Liver (tissue), 9 donors: ENCODE data around the gene CHSY1. TPM values are rescaled to one million over a fixed set of nuclear protein-coding genes. Genes with fewer than 3 reads are reported as not detected.

Experiments used
- DNase-seq: peaks from one replicate; pipeline ENCODE4 v3.0.0-alpha.2; 2017; ENCODE audit warnings: low spot score
- H3K27ac ChIP-seq, 2 donors: one replicate each; pipeline ENCODE4 v1.7.0; 2013; ENCODE audit warnings: inconsistent platforms in 2 of 2, low read length in 2 of 2, control low read depth in 1 of 2, low read depth in 1 of 2, mild to moderate bottlenecking in 1 of 2
- H3K27me3 ChIP-seq, 4 donors: one replicate each; pipeline versions ENCODE4 v1.6.1 to v1.7.0; 2013; ENCODE audit warnings: low read length in 3 of 4, inconsistent platforms in 1 of 4, mild to moderate bottlenecking in 1 of 4, moderate library complexity in 1 of 4; ENCODE audit not compliant: control insufficient read depth in 4 of 4, insufficient read depth in 4 of 4
- H3K36me3 ChIP-seq, 4 donors: one replicate each; pipeline versions ENCODE4 v1.6.1 to v1.7.0; 2013; ENCODE audit warnings: low read length in 3 of 4, mild to moderate bottlenecking in 3 of 4, low read depth in 1 of 4, moderate library complexity in 1 of 4; ENCODE audit not compliant: control insufficient read depth in 4 of 4, insufficient read depth in 3 of 4
- H3K4me1 ChIP-seq, 4 donors: one replicate each; pipeline versions ENCODE4 v1.6.1 to v1.7.0; 2013; ENCODE audit warnings: low read length in 3 of 4, mild to moderate bottlenecking in 3 of 4, moderate library complexity in 1 of 4; ENCODE audit not compliant: control insufficient read depth in 4 of 4, insufficient read depth in 4 of 4
- H3K4me3 ChIP-seq, 3 donors: one replicate each; pipeline versions ENCODE4 v1.6.1 to v1.7.0; 2013; ENCODE audit warnings: low read length in 3 of 3, control low read depth in 1 of 3, low read depth in 1 of 3, mild to moderate bottlenecking in 1 of 3
- H3K9ac ChIP-seq, 2 donors: one replicate each; pipeline ENCODE4 v1.7.0; 2013; ENCODE audit warnings: low read length in 2 of 2, mild to moderate bottlenecking in 2 of 2, moderate library complexity in 2 of 2, control low read depth in 1 of 2, low read depth in 1 of 2
- H3K9me3 ChIP-seq, 4 donors: one replicate each; pipeline versions ENCODE4 v1.6.1 to v1.7.0; 2013; ENCODE audit warnings: low read length in 3 of 4; ENCODE audit not compliant: control insufficient read depth in 4 of 4
- FOXA1 ChIP-seq: IDR thresholded peaks from 2 replicates; pipeline ENCODE4 v1.6.1; 2016; ENCODE audit warnings: antibody characterized with exemption
- FOXA2 ChIP-seq: IDR thresholded peaks from 2 replicates; pipeline ENCODE4 v1.6.1; 2016; ENCODE audit warnings: antibody characterized with exemption
- GABPA ChIP-seq, 2 donors: IDR thresholded peaks in 1 of 2; conservative IDR thresholded peaks in 1 of 2; 2 replicates each; pipeline ENCODE4 v1.6.1; 2016; ENCODE audit warnings: antibody characterized with exemption in 2 of 2, mild to moderate bottlenecking in 1 of 2, moderate library complexity in 1 of 2
- HNF4G ChIP-seq: IDR thresholded peaks from 2 replicates; pipeline ENCODE4 v1.6.1; 2016; ENCODE audit warnings: antibody characterized with exemption
- NR2F2 ChIP-seq: IDR thresholded peaks from 2 replicates; pipeline ENCODE4 v1.6.1; 2016; ENCODE audit warnings: antibody characterized with exemption
- RAD21 ChIP-seq, 2 donors: IDR thresholded peaks; 2 replicates each; pipeline ENCODE4 v1.6.1; 2016; ENCODE audit warnings: antibody characterized with exemption in 2 of 2, mild to moderate bottlenecking in 2 of 2
- REST ChIP-seq: IDR thresholded peaks from 2 replicates; pipeline ENCODE4 v1.6.1; 2016; ENCODE audit warnings: antibody characterized with exemption, mild to moderate bottlenecking
- RXRA ChIP-seq, 2 donors: IDR thresholded peaks; 2 replicates each; pipeline ENCODE4 v1.6.1; 2017 to 2018; ENCODE audit warnings: antibody characterized with exemption in 2 of 2, mild to moderate bottlenecking in 1 of 2
- SP1 ChIP-seq: IDR thresholded peaks from 2 replicates; pipeline ENCODE4 v1.6.1; 2018; ENCODE audit warnings: antibody characterized with exemption, mild to moderate bottlenecking
- TAF1 ChIP-seq: conservative IDR thresholded peaks from 2 replicates; pipeline ENCODE4 v1.6.1; 2016; ENCODE audit warnings: antibody characterized with exemption, mild to moderate bottlenecking
- YY1 ChIP-seq: IDR thresholded peaks from 2 replicates; pipeline ENCODE4 v1.6.1; 2016; ENCODE audit warnings: antibody characterized with exemption, mild to moderate bottlenecking
- WGBS: extraction: QIAGEN DNeasy Blood & Tissue Kit; methylation state at CpG from one replicate; pipeline ENCODE4 v1.1.7; 2013; 5-methylcytosine and 5-hydroxymethylcytosine counted together
- polyA plus RNA-seq, 2 donors: library from polyadenylated mRNA; stranded (reverse) in 1 of 2; unstranded in 1 of 2; fragments of 200-250 nt in 1 of 2; fragments of >200 nt in 1 of 2; fragmentation: Nextera tagmentation in 1 of 2; extraction: Ambion mirVana in 1 of 2; gene quantifications; one replicate each; pipeline versions ENCODE4 v1.2.1 to v1.2.3, GENCODE V29; 2013 to 2015
- total RNA-seq, 2 donors: library from RNA; depleted of rRNA; stranded (reverse); fragments of >200 nt; gene quantifications; one replicate each; pipeline ENCODE4 v1.2.3, GENCODE V29; 2014
- TF ChIP-seq, protein P1 (sequence below): fragments of 150-350 bp; IDR thresholded peaks from 2 replicates; pipeline ENCODE4 v1.5.1; 2017; ENCODE audit warnings: improper control_type of control experiment, low read depth, low read length; ENCODE audit not compliant: missing input control
- TF ChIP-seq, protein P2 (sequence below): IDR thresholded peaks from 2 replicates; pipeline ENCODE4 v1.6.1; 2016; ENCODE audit warnings: antibody characterized with exemption
- TF ChIP-seq, protein P3 (sequence below): IDR thresholded peaks from 2 replicates; pipeline ENCODE4 v1.6.1; 2016; ENCODE audit warnings: antibody characterized with exemption
- donor health status: healthy.
- donor health status: healthy.
- donor health status: healthy.
- donor health status: healthy.
- donor health status: healthy.

Gene CHSY1
- total and polyA plus RNA-seq, 4 donors, result 1.4 to 12.3 (median 6.6) TPM

DNA sequence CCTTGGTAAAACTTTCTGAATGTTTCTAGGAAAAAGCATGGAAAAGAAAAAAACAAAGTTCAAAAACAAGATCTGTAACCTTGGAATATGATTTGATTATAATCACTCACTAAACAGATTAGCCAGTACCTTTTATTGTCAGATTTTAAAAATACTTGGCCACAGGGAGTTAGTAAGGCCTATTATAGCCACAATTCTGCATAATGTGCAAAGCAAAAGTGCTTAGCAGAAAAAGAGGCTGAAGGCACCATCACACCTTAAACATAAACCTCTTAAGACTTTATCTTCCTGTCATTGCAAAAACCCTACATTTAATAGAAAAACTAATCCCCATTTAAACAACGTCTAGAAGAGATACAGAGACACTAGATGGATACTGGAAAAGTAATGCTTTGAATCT lies 41.8 kb downstream of the CHSY1 start:
- TF ChIP-seq RAD21 (IDR thresholded peaks at IDR 0.05) (no peak), YY1 (no peak), GABPA (IDR thresholded peaks at IDR 0.05 in 1 of 2, conservative IDR thresholded peaks at IDR 0.05 in 1 of 2) (no peak), NR2F2 (no peak), FOXA2 (no peak), REST (no peak), TAF1 (no peak), FOXA1 (no peak), SP1 (no peak), RXRA (IDR thresholded peaks at IDR 0.05) (no peak)
- TF ChIP-seq, protein P1, sequence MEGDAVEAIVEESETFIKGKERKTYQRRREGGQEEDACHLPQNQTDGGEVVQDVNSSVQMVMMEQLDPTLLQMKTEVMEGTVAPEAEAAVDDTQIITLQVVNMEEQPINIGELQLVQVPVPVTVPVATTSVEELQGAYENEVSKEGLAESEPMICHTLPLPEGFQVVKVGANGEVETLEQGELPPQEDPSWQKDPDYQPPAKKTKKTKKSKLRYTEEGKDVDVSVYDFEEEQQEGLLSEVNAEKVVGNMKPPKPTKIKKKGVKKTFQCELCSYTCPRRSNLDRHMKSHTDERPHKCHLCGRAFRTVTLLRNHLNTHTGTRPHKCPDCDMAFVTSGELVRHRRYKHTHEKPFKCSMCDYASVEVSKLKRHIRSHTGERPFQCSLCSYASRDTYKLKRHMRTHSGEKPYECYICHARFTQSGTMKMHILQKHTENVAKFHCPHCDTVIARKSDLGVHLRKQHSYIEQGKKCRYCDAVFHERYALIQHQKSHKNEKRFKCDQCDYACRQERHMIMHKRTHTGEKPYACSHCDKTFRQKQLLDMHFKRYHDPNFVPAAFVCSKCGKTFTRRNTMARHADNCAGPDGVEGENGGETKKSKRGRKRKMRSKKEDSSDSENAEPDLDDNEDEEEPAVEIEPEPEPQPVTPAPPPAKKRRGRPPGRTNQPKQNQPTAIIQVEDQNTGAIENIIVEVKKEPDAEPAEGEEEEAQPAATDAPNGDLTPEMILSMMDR, result no peak
- TF ChIP-seq, protein P2, sequence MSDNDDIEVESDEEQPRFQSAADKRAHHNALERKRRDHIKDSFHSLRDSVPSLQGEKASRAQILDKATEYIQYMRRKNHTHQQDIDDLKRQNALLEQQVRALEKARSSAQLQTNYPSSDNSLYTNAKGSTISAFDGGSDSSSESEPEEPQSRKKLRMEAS, result no peak
- TF ChIP-seq, protein P3, sequence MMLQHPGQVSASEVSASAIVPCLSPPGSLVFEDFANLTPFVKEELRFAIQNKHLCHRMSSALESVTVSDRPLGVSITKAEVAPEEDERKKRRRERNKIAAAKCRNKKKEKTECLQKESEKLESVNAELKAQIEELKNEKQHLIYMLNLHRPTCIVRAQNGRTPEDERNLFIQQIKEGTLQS, result no peak
- no peak for DNase-seq
- H3K9me3 ChIP-seq, result no peaks in the 10 kb centered on the region
- no peak overlapping the region for H3K4me3 ChIP-seq
- H3K9ac ChIP-seq, result no peak overlapping the region
- no peaks in the 10 kb centered on the region for H3K27me3 ChIP-seq
- WGBS, result 80% methylated on average over 1 of the region's 1 CpG
- no peak overlapping the region for H3K27ac ChIP-seq
- no peaks in the 10 kb centered on the region for H3K36me3 ChIP-seq
- H3K4me1 ChIP-seq, result peaks cover 0 to 2% (median 0%) of the 10 kb centered on the region in 4 donors

GRCh38 chr15:101209285-101209845 lies 42.5 kb downstream of the CHSY1 start:
- TF ChIP-seq RAD21 (IDR thresholded peaks at IDR 0.05) (no peak), SP1 (no peak), YY1 (no peak), HNF4G (no peak)
- no peak overlapping the region for H3K9ac ChIP-seq
- no peak overlapping the region for H3K27ac ChIP-seq
- DNase-seq, result no peak
- no peaks in the 10 kb centered on the region for H3K9me3 ChIP-seq
- peaks cover 0 to 2% (median 0%) of the 10 kb centered on the region in 4 donors for H3K4me1 ChIP-seq
- H3K27me3 ChIP-seq, result no peaks in the 10 kb centered on the region
- no peak overlapping the region for H3K4me3 ChIP-seq
- no peaks in the 10 kb centered on the region for H3K36me3 ChIP-seq
- 93% methylated on average over 5 of the region's 5 CpGs for WGBS
